Mesothelial cell of epicardium (in vitro differentiated cells): ENCODE measurements around the gene CRISPLD2. TPM values are rescaled to one million over a fixed set of nuclear protein-coding genes. Genes with fewer than 3 reads are reported as not detected.

Experiments
- DNase-seq, 2 experiments: peaks; one replicate each; pipeline ENCODE4 v3.0.0; 2021; ENCODE audit warnings: low spot score in 2 of 2; ENCODE audit not compliant: unreplicated experiment in 2 of 2
- H3K27ac Mint-ChIP-seq: 2 replicates; pipeline ENCODE4 v1.8.0; 2021; ENCODE audit warnings: mixed read lengths
- H3K27me3 Mint-ChIP-seq: 2 replicates; pipeline ENCODE4 v1.8.0; 2021; ENCODE audit warnings: low read depth, mixed read lengths
- H3K36me3 Mint-ChIP-seq: 2 replicates; pipeline ENCODE4 v1.8.0; 2021; ENCODE audit warnings: mixed read lengths
- H3K4me1 Mint-ChIP-seq: 2 replicates; pipeline ENCODE4 v1.8.0; 2021; ENCODE audit warnings: mixed read lengths
- H3K4me3 Mint-ChIP-seq: 2 replicates; pipeline ENCODE4 v1.8.0; 2021; ENCODE audit warnings: mild to moderate bottlenecking, moderate library complexity, mixed read lengths
- H3K9me3 Mint-ChIP-seq: 2 replicates; pipeline ENCODE4 v1.8.0; 2021; ENCODE audit warnings: mixed read lengths
- total RNA-seq: library from RNA; stranded (reverse); gene quantifications from 3 replicates; pipeline ENCODE4 v1.2.1, GENCODE V29; 2021
- TF ChIP-seq, protein P1 (sequence below): fragments of 200-600 bp; sonication (generic); IDR thresholded peaks from one replicate; pipeline ENCODE4 v1.5.0; 2021; ENCODE audit warnings: antibody characterized with exemption; ENCODE audit not compliant: unreplicated experiment

The CRISPLD2 gene
- total RNA-seq, 1 donor from 2014 or later: 80.1 TPM

GRCh38 chr16:84907051-84907450, 87.3 kb downstream of the CRISPLD2 start:
- TF ChIP-seq, protein P1, sequence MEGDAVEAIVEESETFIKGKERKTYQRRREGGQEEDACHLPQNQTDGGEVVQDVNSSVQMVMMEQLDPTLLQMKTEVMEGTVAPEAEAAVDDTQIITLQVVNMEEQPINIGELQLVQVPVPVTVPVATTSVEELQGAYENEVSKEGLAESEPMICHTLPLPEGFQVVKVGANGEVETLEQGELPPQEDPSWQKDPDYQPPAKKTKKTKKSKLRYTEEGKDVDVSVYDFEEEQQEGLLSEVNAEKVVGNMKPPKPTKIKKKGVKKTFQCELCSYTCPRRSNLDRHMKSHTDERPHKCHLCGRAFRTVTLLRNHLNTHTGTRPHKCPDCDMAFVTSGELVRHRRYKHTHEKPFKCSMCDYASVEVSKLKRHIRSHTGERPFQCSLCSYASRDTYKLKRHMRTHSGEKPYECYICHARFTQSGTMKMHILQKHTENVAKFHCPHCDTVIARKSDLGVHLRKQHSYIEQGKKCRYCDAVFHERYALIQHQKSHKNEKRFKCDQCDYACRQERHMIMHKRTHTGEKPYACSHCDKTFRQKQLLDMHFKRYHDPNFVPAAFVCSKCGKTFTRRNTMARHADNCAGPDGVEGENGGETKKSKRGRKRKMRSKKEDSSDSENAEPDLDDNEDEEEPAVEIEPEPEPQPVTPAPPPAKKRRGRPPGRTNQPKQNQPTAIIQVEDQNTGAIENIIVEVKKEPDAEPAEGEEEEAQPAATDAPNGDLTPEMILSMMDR: no peak
- H3K4me1 Mint-ChIP-seq: peaks cover 15% of the 10 kb centered on the region
- H3K4me3 Mint-ChIP-seq: no peak overlapping the region
- DNase-seq: no peak
- no peaks in the 10 kb centered on the region for H3K9me3 Mint-ChIP-seq
- peak overlapping the region; percentile 59 for H3K27ac Mint-ChIP-seq
- no peaks in the 10 kb centered on the region for H3K27me3 Mint-ChIP-seq
- H3K36me3 Mint-ChIP-seq: peaks cover 8% of the 10 kb centered on the region

- DNase-seq: no peak
- no peaks in the 10 kb centered on the region for H3K27me3 Mint-ChIP-seq
- H3K4me1 Mint-ChIP-seq: peaks cover 15% of the 10 kb centered on the region
- H3K9me3 Mint-ChIP-seq: no peaks in the 10 kb centered on the region
- H3K27ac Mint-ChIP-seq: peak overlapping the region; percentile 76
- no peak overlapping the region for H3K4me3 Mint-ChIP-seq
- TF ChIP-seq, protein P1: no peak
- peaks cover 8% of the 10 kb centered on the region for H3K36me3 Mint-ChIP-seq
These were observed 87.8 kb downstream of the CRISPLD2 start for GRCh38 chr16:84907575-84907974.

DNA sequence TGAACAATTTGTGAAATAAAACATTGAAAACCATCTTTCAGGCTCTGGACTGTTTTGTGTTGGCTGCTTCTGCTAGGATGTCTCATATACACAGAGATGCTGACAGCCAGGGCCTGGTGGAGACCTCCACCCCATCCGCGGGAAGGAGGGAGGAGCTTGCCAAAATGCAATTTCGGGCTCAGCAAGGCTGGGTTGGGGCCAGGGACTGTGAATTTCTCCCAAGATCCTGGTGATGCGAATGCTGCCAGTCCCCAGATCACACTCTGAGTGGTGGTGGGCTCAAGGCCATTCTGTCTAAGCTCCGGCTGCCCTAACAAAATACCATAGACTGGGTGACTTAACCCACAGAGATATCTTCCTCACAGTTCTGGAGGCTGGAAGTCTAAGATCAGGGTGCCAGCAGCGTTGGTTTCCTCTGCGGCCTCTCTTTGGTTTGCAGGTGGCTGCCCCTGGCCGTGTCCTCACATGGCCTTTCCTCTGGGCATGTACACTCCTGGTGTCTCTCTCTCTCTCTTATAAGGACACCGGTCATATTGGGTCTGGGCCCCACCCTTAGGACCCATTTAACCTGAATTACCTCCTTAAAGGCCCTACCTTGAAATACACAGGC, 89.8 kb downstream of the CRISPLD2 start:
- H3K4me1 Mint-ChIP-seq: peaks cover 22% of the 10 kb centered on the region
- no peak overlapping the region for H3K4me3 Mint-ChIP-seq
- no peaks in the 10 kb centered on the region for H3K9me3 Mint-ChIP-seq
- no peaks in the 10 kb centered on the region for H3K27me3 Mint-ChIP-seq
- peaks cover 6% of the 10 kb centered on the region for H3K36me3 Mint-ChIP-seq
- no peak for DNase-seq
- no peak overlapping the region for H3K27ac Mint-ChIP-seq
- TF ChIP-seq, protein P1: no peak

DNA sequence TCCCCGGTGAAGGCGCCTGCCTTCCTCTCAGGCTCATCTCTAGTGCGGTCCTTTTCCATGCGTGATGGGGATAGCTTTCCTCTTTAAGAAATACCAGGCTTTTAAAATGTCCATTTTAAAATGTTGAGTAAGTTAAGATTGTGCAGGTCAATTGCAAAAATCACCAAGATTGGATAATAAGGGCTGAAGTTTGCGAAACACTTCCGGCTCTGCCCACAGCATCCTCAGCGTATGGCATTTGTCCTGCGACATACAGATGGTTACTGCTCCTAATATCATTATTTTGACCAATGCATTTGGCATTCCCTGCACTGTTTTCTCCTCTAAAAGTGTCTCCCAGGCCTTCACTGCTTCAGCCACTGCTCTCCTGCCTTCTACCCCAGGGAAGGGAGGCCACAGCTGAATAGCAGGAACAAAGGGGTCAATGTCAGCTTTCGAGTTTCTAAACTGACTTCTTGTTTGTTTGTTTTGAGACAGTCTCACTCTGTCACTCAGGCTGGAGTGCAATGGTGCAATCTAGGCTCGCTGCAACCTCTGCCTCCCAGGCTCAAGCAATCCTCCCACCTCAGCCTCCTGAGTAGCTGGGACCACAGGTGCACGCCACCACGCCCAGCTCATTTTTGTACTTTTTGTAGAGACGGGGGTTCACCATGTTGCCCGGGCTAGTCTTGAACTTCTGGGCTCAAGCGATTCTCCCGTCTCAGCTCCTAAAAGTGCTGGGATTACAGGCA, 91.9 kb downstream of the CRISPLD2 start:
- Mint-ChIP-seq H3K4me3 (no peak overlapping the region), H3K36me3 (peaks cover 2% of the 10 kb centered on the region), H3K4me1 (peaks cover 27% of the 10 kb centered on the region), H3K27ac (no peak overlapping the region), H3K9me3 (no peaks in the 10 kb centered on the region), H3K27me3 (no peaks in the 10 kb centered on the region)
- no peak for DNase-seq
- TF ChIP-seq, protein P1: no peak

DNA sequence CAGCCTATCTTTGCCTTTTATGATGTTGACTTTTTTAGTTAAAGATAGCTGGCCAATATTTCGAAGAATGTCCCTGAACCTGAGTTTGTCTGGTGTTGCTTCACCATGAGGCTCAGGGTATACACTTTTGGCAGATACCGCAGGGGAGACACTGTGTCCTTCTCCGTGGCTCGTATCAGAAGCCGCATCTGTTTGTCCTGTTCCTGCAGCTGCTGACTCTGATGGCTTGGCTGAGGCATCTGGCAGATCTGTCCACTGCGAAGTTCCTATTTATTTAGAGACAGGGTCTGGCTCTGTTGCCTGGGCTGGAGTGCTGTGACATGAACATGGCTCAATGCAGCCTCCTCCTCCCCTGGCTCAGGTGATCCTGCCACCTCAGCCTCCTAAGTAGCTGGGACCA, 93.5 kb downstream of the CRISPLD2 start:
- TF ChIP-seq, protein P1: no peak
- peaks cover 18% of the 10 kb centered on the region for H3K4me1 Mint-ChIP-seq
- no peak overlapping the region for H3K27ac Mint-ChIP-seq
- H3K9me3 Mint-ChIP-seq: no peaks in the 10 kb centered on the region
- no peak for DNase-seq
- no peak overlapping the region for H3K4me3 Mint-ChIP-seq
- H3K27me3 Mint-ChIP-seq: no peaks in the 10 kb centered on the region
- no peaks in the 10 kb centered on the region for H3K36me3 Mint-ChIP-seq
